ENCODE data around the gene UGT1A8. TPM values are rescaled to one million over a fixed set of nuclear protein-coding genes. Genes with fewer than 3 reads are reported as not detected.

Gene UGT1A8
- total RNA-seq, 2 donors from 2014 or later, result not detected

GRCh38 chr2:233671290-233672161, 54.1 kb downstream of the UGT1A8 start, which contains the start of gene UGT1A9:
Gene UGT1A9, plus strand, starts transcription at chr2:233671898. Its CDS starts 37 bp downstream, at chr2:233671935.
- Mint-ChIP-seq H3K36me3 (peaks cover 0 to 7% of the 10 kb centered on the region in 2 donors), H3K27ac (peak within 1 kb of the TSS in 1 of 2 donors; percentile 22), H3K9me3 (peaks cover 0 to 8% of the 10 kb centered on the region in 2 donors)
- ATAC-seq (no peak), DNase-seq (ENCODE audit: low spot score in 2 of 2) (no peak)

DNA sequence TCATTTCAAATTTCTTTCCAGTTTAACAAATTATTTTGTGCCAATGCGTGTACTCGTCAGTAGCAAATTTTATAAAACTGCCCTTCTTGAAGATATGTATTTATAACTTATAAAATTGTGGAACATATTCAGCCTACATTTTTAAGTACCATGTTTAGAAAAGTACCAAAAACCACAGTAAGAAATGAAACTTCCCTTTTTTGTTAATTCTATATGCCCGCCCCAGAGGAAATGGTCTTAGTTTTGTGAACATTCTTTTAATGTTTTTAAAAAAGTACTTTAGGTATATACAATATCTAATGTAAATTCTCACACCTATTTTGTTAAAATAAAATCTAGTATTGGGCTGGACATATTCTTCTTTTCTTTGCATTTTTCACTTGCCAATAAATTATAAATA, 55.5 kb downstream of the UGT1A8 start:
- peaks cover 0 to 8% of the 10 kb centered on the region in 2 donors for H3K9me3 Mint-ChIP-seq
- no peak overlapping the region for H3K27ac Mint-ChIP-seq
- H3K36me3 Mint-ChIP-seq, result peaks cover 0 to 7% of the 10 kb centered on the region in 2 donors
- ATAC-seq, result no peak
- no peak for DNase-seq (ENCODE audit: low spot score in 2 of 2)

GRCh38 chr2:233673896-233674295, 56.5 kb downstream of the UGT1A8 start:
- ATAC-seq, result no peak
- peaks cover 0 to 7% of the 10 kb centered on the region in 2 donors for H3K36me3 Mint-ChIP-seq
- no peak overlapping the region for H3K27ac Mint-ChIP-seq
- no peak for DNase-seq (ENCODE audit: low spot score in 2 of 2)
- H3K9me3 Mint-ChIP-seq, result peaks cover 0 to 4% of the 10 kb centered on the region in 2 donors

GRCh38 chr2:233674314-233674713, 56.9 kb downstream of the UGT1A8 start:
- ATAC-seq, result no peak
- Mint-ChIP-seq H3K9me3 (peaks cover 0 to 4% of the 10 kb centered on the region in 2 donors), H3K27ac (no peak overlapping the region), H3K36me3 (peaks cover 0 to 7% of the 10 kb centered on the region in 2 donors)
- no peak for DNase-seq (ENCODE audit: low spot score in 2 of 2)

DNA sequence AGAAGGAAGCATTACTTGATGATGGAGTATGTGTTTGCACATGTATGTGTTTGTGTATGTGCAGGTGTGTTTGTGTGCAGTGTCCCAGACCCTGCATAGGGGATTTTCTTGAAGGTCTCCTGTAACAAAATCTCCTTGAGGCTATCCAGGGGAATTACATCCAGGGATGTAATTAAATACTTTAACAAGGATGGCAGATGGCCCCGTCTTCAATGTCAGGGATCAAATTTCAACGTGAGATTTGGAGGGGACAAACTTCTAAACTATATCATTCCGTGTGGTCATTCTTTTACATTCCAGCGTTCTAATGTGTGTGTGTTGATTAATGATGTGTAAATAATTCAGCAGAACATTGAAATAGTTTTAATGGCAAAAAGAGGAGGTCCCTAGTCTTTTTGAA, 57.6 kb downstream of the UGT1A8 start:
- no peak overlapping the region for H3K27ac Mint-ChIP-seq
- H3K36me3 Mint-ChIP-seq, result peaks cover 0 to 7% of the 10 kb centered on the region in 2 donors
- DNase-seq (ENCODE audit: low spot score in 2 of 2), result no peak
- peaks cover 0 to 4% of the 10 kb centered on the region in 2 donors for H3K9me3 Mint-ChIP-seq
- ATAC-seq, result no peak

GRCh38 chr2:233676046-233676445, 58.6 kb downstream of the UGT1A8 start:
- peaks cover 0 to 1% of the 10 kb centered on the region in 2 donors for H3K36me3 Mint-ChIP-seq
- DNase-seq (ENCODE audit: low spot score in 2 of 2) (no peak), ATAC-seq (no peak)
- H3K27ac Mint-ChIP-seq, result no peak overlapping the region
- H3K9me3 Mint-ChIP-seq, result peaks cover 0 to under 1% of the 10 kb centered on the region in 2 donors

- ATAC-seq (no peak), DNase-seq (ENCODE audit: low spot score in 2 of 2) (no peak)
- Mint-ChIP-seq H3K27ac (no peak overlapping the region), H3K9me3 (no peaks in the 10 kb centered on the region), H3K36me3 (no peaks in the 10 kb centered on the region)
Measured at GRCh38 chr2:233679196-233679595, 61.8 kb downstream of the UGT1A8 start.

- Mint-ChIP-seq H3K36me3 (no peaks in the 10 kb centered on the region), H3K27ac (no peak overlapping the region), H3K9me3 (no peaks in the 10 kb centered on the region)
- no peak for ATAC-seq
- no peak for DNase-seq (ENCODE audit: low spot score in 2 of 2)
Measured at GRCh38 chr2:233680361-233681045, 63.1 kb downstream of the UGT1A8 start.

DNA sequence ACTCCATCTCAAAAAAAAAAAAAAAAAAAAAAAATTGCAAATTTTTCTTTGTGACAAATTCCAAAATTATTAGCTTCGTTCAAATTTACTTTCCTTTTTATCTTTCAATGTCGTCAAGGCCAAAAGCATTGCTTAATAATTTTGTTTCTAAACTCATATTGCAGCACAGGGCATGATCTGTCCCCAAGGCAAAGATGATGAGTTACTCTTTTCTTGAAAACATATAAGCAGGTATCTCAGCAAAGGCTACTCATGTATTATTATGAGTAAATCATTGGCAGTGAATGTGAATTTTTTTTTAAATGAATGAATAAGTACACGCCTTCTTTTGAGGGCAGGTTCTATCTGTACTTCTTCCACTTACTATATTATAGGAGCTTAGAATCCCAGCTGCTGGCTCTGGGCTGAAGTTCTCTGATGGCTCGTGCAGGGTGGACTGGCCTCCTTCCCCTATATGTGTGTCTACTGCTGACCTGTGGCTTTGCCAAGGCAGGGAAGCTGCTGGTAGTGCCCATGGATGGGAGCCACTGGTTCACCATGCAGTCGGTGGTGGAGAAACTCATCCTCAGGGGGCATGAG, 64.2 kb downstream of the UGT1A8 start, which contains the start of gene UGT1A7:
Gene UGT1A7, plus strand, starts transcription at position 381 of the 579 bp plus-strand sequence. Its CDS starts 37 bp downstream, at position 418.
- no peaks in the 10 kb centered on the region for H3K9me3 Mint-ChIP-seq
- no peak within 1 kb of the TSS for H3K27ac Mint-ChIP-seq
- DNase-seq (ENCODE audit: low spot score in 2 of 2) (no peak), ATAC-seq (no peak)
- no peaks in the 10 kb centered on the region for H3K36me3 Mint-ChIP-seq

DNA sequence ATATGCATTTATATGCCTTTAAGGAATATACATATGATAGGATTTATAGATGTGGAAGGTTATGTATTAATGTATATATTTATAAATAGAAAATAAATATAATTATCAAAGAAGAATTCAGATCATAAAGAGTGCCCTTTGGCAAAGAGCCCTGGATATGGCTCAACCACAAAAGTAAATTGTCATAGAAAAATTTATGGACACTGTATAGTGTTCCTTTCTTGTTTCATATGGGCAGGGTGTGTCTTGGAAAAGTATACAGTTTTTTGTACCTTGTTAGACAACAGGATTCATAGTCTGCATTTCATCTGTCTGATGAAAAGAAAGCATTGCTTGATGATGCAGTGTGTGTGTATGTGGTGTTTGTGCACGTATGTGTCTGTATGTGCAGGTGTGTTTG, 67.2 kb downstream of the UGT1A8 start:
- DNase-seq (ENCODE audit: low spot score in 2 of 2) (no peak), ATAC-seq (no peak)
- Mint-ChIP-seq H3K27ac (no peak overlapping the region), H3K36me3 (no peaks in the 10 kb centered on the region), H3K9me3 (no peaks in the 10 kb centered on the region)

GRCh38 chr2:233686928-233687327, 69.5 kb downstream of the UGT1A8 start:
- ATAC-seq (no peak), DNase-seq (ENCODE audit: low spot score in 2 of 2) (no peak)
- no peaks in the 10 kb centered on the region for H3K36me3 Mint-ChIP-seq
- H3K27ac Mint-ChIP-seq, result no peak overlapping the region
- no peaks in the 10 kb centered on the region for H3K9me3 Mint-ChIP-seq

DNA sequence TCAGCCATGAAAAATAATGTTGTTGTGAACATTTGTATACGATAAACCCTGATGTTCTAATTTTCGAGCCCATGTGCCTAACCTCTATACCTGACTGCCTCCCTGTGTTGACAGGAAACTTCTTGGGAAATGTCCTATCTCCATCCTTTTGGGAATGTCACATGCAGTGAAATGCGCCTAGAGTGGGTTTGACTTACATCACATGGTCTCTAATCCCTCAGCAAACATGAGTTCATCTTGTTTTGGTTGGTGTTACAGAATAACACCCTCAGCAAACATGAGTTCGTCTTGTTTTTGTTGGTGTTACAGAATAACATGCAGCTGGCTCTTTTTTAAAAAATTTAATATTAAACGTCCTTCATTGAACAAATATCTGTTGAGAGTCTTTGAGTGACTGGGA, 70.9 kb downstream of the UGT1A8 start:
- ATAC-seq (no peak), DNase-seq (ENCODE audit: low spot score in 2 of 2) (no peak)
- H3K27ac Mint-ChIP-seq, result no peak overlapping the region
- H3K9me3 Mint-ChIP-seq, result no peaks in the 10 kb centered on the region
- no peaks in the 10 kb centered on the region for H3K36me3 Mint-ChIP-seq

- DNase-seq (ENCODE audit: low spot score in 2 of 2) (no peak), ATAC-seq (no peak)
- Mint-ChIP-seq H3K27ac (no peak overlapping the region), H3K36me3 (no peaks in the 10 kb centered on the region), H3K9me3 (no peaks in the 10 kb centered on the region)
Measured at GRCh38 chr2:233689031-233689430, 71.6 kb downstream of the UGT1A8 start.

- H3K27ac Mint-ChIP-seq, result no peak overlapping the region
- no peaks in the 10 kb centered on the region for H3K36me3 Mint-ChIP-seq
- ATAC-seq, result no peak
- no peaks in the 10 kb centered on the region for H3K9me3 Mint-ChIP-seq
- DNase-seq (ENCODE audit: low spot score in 2 of 2), result no peak
Measured at GRCh38 chr2:233689501-233689900, 72.1 kb downstream of the UGT1A8 start.

GRCh38 chr2:233690444-233690843, 73.0 kb downstream of the UGT1A8 start:
- H3K36me3 Mint-ChIP-seq, result no peaks in the 10 kb centered on the region
- no peaks in the 10 kb centered on the region for H3K9me3 Mint-ChIP-seq
- no peak overlapping the region for H3K27ac Mint-ChIP-seq
- DNase-seq (ENCODE audit: low spot score in 2 of 2) (no peak), ATAC-seq (no peak)

DNA sequence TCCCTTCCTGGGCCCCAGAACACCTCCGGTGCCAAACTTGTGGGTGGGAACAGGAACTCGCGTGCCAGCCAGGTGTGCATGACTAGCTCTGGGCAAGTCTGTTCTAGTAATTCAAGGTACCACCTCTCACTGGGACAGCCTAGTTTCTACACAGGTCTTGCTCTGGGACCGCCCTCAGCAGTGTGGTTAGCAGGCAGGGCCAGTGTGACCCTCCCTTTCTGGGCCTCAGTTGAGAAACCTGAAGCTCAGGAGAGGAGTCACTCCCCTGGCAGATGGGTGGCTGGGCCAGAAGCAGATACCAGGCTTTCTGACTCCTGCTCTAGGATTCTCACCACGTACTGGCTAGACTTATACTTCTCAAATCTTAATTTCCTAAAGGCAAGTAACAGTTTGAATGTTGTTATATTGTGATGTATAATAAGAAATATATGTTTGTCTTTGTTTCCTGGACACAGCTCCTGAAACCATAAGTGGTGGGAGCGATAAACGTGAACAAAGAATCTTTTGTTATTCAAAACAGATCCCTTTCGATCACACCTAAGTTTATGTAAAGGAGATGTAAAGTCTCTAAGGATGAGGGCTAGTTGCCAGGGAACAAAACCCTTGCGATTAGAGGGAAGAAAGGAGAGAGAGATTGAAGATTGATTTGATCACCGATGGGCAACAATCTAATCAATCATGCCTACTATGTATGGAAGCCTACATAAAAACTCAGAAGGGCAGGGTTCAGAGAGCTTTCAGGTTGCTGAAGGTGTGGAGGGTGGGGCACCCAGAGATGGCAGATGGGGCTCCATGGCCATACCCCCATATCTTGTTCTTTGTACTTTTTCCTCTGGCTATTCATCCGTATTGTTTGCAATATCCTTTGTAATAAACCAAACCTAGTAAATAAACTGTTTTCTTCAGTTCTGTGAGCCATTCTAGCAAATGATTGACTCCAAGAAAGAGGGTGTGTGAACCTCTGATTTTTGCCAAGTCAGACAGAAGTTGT, 74.3 kb downstream of the UGT1A8 start:
- Mint-ChIP-seq H3K27ac (no peak overlapping the region), H3K9me3 (no peaks in the 10 kb centered on the region), H3K36me3 (no peaks in the 10 kb centered on the region)
- ATAC-seq (no peak), DNase-seq (ENCODE audit: low spot score in 2 of 2) (no peak)
